Stomach (tissue), 9 donors: ENCODE measurements around the gene PGD. TPM values are rescaled to one million over a fixed set of nuclear protein-coding genes. Genes with fewer than 3 reads are reported as not detected.
A peak's percentile ranks its signal among the peaks of the same experiment; 100 is the strongest.

Experiments used
- DNase-seq, 2 donors: peaks; one replicate each; pipeline versions ENCODE4 v3.0.0 to v3.0.0-alpha.2; 2013 to 2019
- H3K27ac ChIP-seq, 5 donors: fragments of 200-600 bp in 4 of 5; sonication (generic) in 4 of 5; one replicate each; pipeline ENCODE4 v1.5.1; 2013 to 2019; ENCODE audit warnings: mild to moderate bottlenecking in 1 of 5, moderate library complexity in 1 of 5
- H3K27me3 ChIP-seq, 3 donors: fragments of 200-600 bp; sonication (generic); one replicate each; pipeline ENCODE4 v1.5.1; 2017 to 2019; ENCODE audit warnings: mixed run types in 1 of 3
- H3K36me3 ChIP-seq, 4 donors: fragments of 200-600 bp; sonication (generic); 1 replicate in 3 of 4; 2 replicates in 1 of 4; pipeline ENCODE4 v1.5.1; 2016 to 2019
- H3K4me1 ChIP-seq, 4 donors: fragments of 200-600 bp; sonication (generic); one replicate each; pipeline ENCODE4 v1.5.1; 2016 to 2019
- H3K4me3 ChIP-seq, 4 donors: fragments of 200-600 bp; sonication (generic) in 3 of 4; one replicate each; pipeline ENCODE4 v1.5.1; 2016 to 2019; ENCODE audit warnings: mild to moderate bottlenecking in 1 of 4
- H3K9me3 ChIP-seq, 4 donors: fragments of 200-600 bp; sonication (generic); one replicate each; pipeline ENCODE4 v1.5.1; 2016 to 2019
- EP300 ChIP-seq: sonication (generic); formaldehyde crosslinking; IDR thresholded peaks from one replicate; pipeline ENCODE4 v1.6.1; 2017; ENCODE audit warnings: antibody characterized with exemption
- POLR2A ChIP-seq, 4 donors: fragments of 450-650 bp; IDR thresholded peaks; one replicate each; pipeline ENCODE4 v1.6.1; 2016; ENCODE audit warnings: antibody characterized with exemption in 4 of 4, control low read depth in 2 of 4, mild to moderate bottlenecking in 1 of 4, moderate library complexity in 1 of 4
- POLR2AphosphoS5 ChIP-seq, 3 donors: sonication (generic); formaldehyde crosslinking; IDR thresholded peaks; one replicate each; pipeline ENCODE4 v1.6.1; 2016; ENCODE audit warnings: antibody characterized with exemption in 3 of 3
- WGBS, 5 donors: extraction: QIAGEN DNeasy Blood & Tissue Kit in 3 of 5; methylation state at CpG; one replicate each; pipeline versions ENCODE4 v1.1.5 to v1.1.7; 2013 to 2018; 5-methylcytosine and 5-hydroxymethylcytosine counted together
- intact Hi-C: fragments of 100-400 bp; cut with DNase I; formaldehyde crosslinking; loops from one replicate; pipeline ENCODE4 v1.15.1; 2023; ENCODE audit warnings: low total_unique reads
- polyA plus RNA-seq, 3 donors: library from polyadenylated mRNA; stranded (reverse); fragments of 200-250 nt; gene quantifications; one replicate each; pipeline ENCODE4 v1.2.3, GENCODE V29; 2013
- total RNA-seq, 5 donors: library from RNA; depleted of rRNA; stranded (reverse); fragments of >200 nt; gene quantifications; one replicate each; pipeline versions ENCODE4 v1.1.0 to v1.2.3, GENCODE V29; 2014 to 2016
- TF ChIP-seq, protein P1 (sequence below), 7 experiments: fragments of 450-650 bp in 4 of 7; fragments of 200-600 bp in 3 of 7; sonication (generic) in 3 of 7; IDR thresholded peaks; one replicate each; pipeline ENCODE4 v1.5.1; 2016 to 2019; ENCODE audit warnings: antibody characterized with exemption in 7 of 7, control low read depth in 2 of 7, mild to moderate bottlenecking in 1 of 7
- donor health status: healthy with polysubstance abuse.
- donor health status: Bipolar disorder and iron deficiency.
- donor health status: healthy.

Gene PGD
- total and polyA plus RNA-seq, 8 donors: 25.4 to 227 (median 74.0) TPM

GRCh38 chr1:10387677-10388386, 11.0 kb upstream of the PGD start:
- peak in 1 of 3 donors; percentile 19 for TF ChIP-seq POLR2AphosphoS5 (IDR thresholded peaks at IDR 0.05)
- no peak for TF ChIP-seq POLR2A (IDR thresholded peaks at IDR 0.05)
- peaks cover 0 to 8% (median 0%) of the 10 kb centered on the region in 4 donors for H3K36me3 ChIP-seq
- peak overlapping the region; percentile 79 to 92 (median 85) for H3K27ac ChIP-seq
- no peaks in the 10 kb centered on the region for H3K27me3 ChIP-seq
- no peaks in the 10 kb centered on the region for H3K9me3 ChIP-seq
- intact Hi-C loops: no loop called here
- DNase-seq: peak in 1 of 2 donors; percentile 81
- 11 to 31% (median 16%) methylated on average over 3 of the region's 3 CpGs for WGBS, 5 donors
- H3K4me1 ChIP-seq: peaks cover 12 to 28% (median 17%) of the 10 kb centered on the region in 4 donors
- H3K4me3 ChIP-seq: peak overlapping the region in 2 of 4 donors; percentile 16 to 27

DNA sequence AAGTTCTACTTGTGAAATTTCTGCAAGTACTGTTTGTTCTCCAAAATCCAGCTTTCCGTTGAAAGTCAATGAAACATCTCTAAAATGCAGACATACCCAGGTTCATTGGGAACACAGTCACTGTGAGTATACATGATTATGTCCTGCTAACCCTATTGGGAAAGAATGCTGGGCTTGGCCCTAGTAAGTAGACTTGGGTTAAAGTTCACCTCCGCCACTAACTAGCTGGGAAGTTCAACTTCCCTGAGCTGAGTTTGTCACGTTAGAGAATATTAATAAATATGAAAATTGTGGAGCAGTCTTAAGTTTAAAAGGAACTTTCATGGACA, 10.5 kb upstream of the PGD start:
- Histone ChIP-seq H3K4me1 (peaks cover 12 to 28% (median 17%) of the 10 kb centered on the region in 4 donors), H3K27ac (peak overlapping the region; percentile 19 to 92 (median 84)), H3K36me3 (peaks cover 0 to 5% (median 0%) of the 10 kb centered on the region in 4 donors), H3K9me3 (no peaks in the 10 kb centered on the region), H3K4me3 (peak overlapping the region in 1 of 4 donors; percentile 16), H3K27me3 (no peaks in the 10 kb centered on the region)
- TF ChIP-seq POLR2AphosphoS5 (IDR thresholded peaks at IDR 0.05): no peak
- TF ChIP-seq EP300: no peak
- TF ChIP-seq POLR2A (IDR thresholded peaks at IDR 0.05): no peak
- TF ChIP-seq, protein P1, sequence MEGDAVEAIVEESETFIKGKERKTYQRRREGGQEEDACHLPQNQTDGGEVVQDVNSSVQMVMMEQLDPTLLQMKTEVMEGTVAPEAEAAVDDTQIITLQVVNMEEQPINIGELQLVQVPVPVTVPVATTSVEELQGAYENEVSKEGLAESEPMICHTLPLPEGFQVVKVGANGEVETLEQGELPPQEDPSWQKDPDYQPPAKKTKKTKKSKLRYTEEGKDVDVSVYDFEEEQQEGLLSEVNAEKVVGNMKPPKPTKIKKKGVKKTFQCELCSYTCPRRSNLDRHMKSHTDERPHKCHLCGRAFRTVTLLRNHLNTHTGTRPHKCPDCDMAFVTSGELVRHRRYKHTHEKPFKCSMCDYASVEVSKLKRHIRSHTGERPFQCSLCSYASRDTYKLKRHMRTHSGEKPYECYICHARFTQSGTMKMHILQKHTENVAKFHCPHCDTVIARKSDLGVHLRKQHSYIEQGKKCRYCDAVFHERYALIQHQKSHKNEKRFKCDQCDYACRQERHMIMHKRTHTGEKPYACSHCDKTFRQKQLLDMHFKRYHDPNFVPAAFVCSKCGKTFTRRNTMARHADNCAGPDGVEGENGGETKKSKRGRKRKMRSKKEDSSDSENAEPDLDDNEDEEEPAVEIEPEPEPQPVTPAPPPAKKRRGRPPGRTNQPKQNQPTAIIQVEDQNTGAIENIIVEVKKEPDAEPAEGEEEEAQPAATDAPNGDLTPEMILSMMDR (IDR thresholded peaks at IDR 0.05): no peak
- WGBS, 5 donors: 54 to 77% (median 63%) methylated on average over 3 of the region's 3 CpGs
- intact Hi-C loops: no loop called here
- DNase-seq: no peak

DNA sequence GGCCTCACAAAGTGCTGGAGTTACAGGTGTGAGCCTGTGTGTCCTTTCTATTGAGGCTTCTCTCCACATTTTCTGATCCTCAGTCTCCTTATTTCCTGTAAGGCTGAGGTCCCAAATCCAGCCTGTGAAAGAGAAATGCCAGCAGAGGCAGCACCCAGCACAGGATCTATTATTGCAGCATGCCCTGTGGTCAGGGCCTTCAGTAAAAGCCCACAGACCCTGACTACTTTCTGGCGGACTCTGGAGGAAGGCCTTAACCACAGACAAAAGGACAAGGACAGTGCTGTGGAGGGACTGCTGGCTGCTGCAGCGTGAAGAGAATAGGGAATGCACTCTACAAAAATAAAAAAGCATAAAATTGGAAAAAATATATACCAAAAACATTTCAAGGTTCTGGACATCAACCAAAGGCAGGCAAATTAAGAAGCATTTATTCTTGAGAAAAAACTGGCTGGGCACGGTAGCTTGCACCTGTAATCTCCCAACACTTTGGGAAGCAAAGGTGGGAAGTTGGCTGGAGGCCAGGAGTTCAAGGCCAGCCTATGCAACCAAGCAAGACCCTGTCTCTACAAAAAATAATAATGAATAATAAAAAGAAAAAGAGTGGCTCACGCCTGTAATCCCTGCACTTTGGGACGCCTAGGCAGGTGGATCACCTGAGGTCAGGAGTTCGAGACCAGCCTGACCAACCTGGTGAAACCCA, 9.4 kb upstream of the PGD start:
- H3K4me1 ChIP-seq: peaks cover 12 to 28% (median 17%) of the 10 kb centered on the region in 4 donors
- TF ChIP-seq, protein P1 (IDR thresholded peaks at IDR 0.05): no peak
- TF ChIP-seq POLR2A (IDR thresholded peaks at IDR 0.05) (no peak), POLR2AphosphoS5 (IDR thresholded peaks at IDR 0.05) (no peak), EP300 (no peak)
- no peak overlapping the region for H3K4me3 ChIP-seq
- peaks cover 0 to 5% (median 0%) of the 10 kb centered on the region in 4 donors for H3K36me3 ChIP-seq
- WGBS, 5 donors: 89 to 93% (median 91%) methylated on average over 6 of the region's 6 CpGs
- peak in 1 of 2 donors; percentile 26 for DNase-seq
- intact Hi-C loops: no loop called here
- peaks cover 0 to 5% (median 0%) of the 10 kb centered on the region in 4 donors for H3K9me3 ChIP-seq
- H3K27ac ChIP-seq: peak overlapping the region in 4 of 5 donors; percentile 79 to 92 (median 84)
- no peaks in the 10 kb centered on the region for H3K27me3 ChIP-seq

DNA sequence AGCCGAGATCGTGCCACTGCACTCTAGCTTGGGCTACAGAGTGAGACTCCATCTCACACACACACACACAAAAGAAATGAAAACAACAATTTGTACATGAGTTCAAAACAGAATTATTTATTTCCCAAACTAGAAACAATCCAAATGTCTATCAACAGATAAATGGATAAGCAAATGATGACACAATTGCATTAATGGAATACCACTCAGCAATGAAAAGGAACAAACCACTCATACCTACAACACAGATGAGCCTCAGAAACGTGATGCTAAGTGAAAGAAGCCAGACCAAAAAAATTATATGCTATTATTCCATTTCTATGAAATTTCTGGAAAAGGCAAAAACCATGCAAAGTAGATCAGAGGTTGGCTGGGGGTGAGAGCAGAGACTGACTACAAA, 2.0 kb upstream of the PGD start:
- Histone ChIP-seq H3K27ac (no peak overlapping the region), H3K9me3 (peaks cover 0 to 5% (median 0%) of the 10 kb centered on the region in 4 donors), H3K36me3 (peaks cover 0 to 8% (median 1%) of the 10 kb centered on the region in 4 donors), H3K4me3 (no peak overlapping the region), H3K27me3 (no peaks in the 10 kb centered on the region), H3K4me1 (peaks cover 7 to 37% (median 31%) of the 10 kb centered on the region in 4 donors)
- TF ChIP-seq POLR2A (IDR thresholded peaks at IDR 0.05) (no peak), EP300 (no peak), POLR2AphosphoS5 (IDR thresholded peaks at IDR 0.05) (no peak)
- TF ChIP-seq, protein P1 (IDR thresholded peaks at IDR 0.05): no peak
- 82 to 95% (median 92%) methylated on average over 3 of the region's 3 CpGs for WGBS, 5 donors
- DNase-seq: no peak
- intact Hi-C loops: no loop called here
